Measurements from ENCODE around the gene IL1RN.
A peak's percentile ranks its signal among the peaks of the same experiment; 100 is the strongest.

IL1RN gene

GRCh38 chr2:113174376-113174750 is 47.0 kb downstream of the IL1RN start:
- H3F3A ChIP-seq (ENCODE audit: insufficient read depth, low read length) = peaks cover 22% of the 10 kb centered on the region; the same call in 1 of the 2 replicates
- no peaks in the 10 kb centered on the region for H3K27me3 ChIP-seq (replicated peaks; ENCODE audit: insufficient read depth, low read length)
- peak overlapping the region; percentile 94 for H3K4me3 ChIP-seq (ENCODE audit: low read length)
- TF ChIP-seq EZH2 (optimal IDR thresholded peaks at IDR 0.05; ENCODE audit: low read depth, low read length) (no peak), EZH2phosphoT487 (IDR thresholded peaks at IDR 0.05; ENCODE audit: low read length) (no peak)
- TF ChIP-seq, protein P1, sequence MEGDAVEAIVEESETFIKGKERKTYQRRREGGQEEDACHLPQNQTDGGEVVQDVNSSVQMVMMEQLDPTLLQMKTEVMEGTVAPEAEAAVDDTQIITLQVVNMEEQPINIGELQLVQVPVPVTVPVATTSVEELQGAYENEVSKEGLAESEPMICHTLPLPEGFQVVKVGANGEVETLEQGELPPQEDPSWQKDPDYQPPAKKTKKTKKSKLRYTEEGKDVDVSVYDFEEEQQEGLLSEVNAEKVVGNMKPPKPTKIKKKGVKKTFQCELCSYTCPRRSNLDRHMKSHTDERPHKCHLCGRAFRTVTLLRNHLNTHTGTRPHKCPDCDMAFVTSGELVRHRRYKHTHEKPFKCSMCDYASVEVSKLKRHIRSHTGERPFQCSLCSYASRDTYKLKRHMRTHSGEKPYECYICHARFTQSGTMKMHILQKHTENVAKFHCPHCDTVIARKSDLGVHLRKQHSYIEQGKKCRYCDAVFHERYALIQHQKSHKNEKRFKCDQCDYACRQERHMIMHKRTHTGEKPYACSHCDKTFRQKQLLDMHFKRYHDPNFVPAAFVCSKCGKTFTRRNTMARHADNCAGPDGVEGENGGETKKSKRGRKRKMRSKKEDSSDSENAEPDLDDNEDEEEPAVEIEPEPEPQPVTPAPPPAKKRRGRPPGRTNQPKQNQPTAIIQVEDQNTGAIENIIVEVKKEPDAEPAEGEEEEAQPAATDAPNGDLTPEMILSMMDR (IDR thresholded peaks at IDR 0.05; ENCODE audit: low read length) = peak; percentile 27
- no peaks in the 10 kb centered on the region for H3K9me3 ChIP-seq (replicated peaks; ENCODE audit: insufficient read depth, low read length)
- peaks cover 56% of the 10 kb centered on the region for H3K79me2 ChIP-seq (ENCODE audit: low read length)
- H3K4me1 ChIP-seq (ENCODE audit: low read length) = peaks cover 19% of the 10 kb centered on the region
- H4K20me1 ChIP-seq (ENCODE audit: insufficient read depth, low read length) = peaks cover 10% of the 10 kb centered on the region; the same call in 1 of the 2 replicates
- H2AFZ ChIP-seq (ENCODE audit: low read length) = peak overlapping the region; percentile 75; the same call in 1 of the 2 replicates
- no peak for DNase-seq
- H3K36me3 ChIP-seq (replicated peaks; ENCODE audit: insufficient read depth, low read length) = no peaks in the 10 kb centered on the region; the same call in 1 of the 2 replicates
- H3K9me2 ChIP-seq (replicated peaks; ENCODE audit: insufficient read depth, low read length) = no peaks in the 10 kb centered on the region
- H3K27ac ChIP-seq (ENCODE audit: low read length) = peak overlapping the region; percentile 71; the same call in 1 of the 2 replicates
- H3K9ac ChIP-seq (ENCODE audit: low read length) = peak overlapping the region; percentile 74
- H3K4me2 ChIP-seq (ENCODE audit: low read depth, low read length) = peak overlapping the region; percentile 98

DNA sequence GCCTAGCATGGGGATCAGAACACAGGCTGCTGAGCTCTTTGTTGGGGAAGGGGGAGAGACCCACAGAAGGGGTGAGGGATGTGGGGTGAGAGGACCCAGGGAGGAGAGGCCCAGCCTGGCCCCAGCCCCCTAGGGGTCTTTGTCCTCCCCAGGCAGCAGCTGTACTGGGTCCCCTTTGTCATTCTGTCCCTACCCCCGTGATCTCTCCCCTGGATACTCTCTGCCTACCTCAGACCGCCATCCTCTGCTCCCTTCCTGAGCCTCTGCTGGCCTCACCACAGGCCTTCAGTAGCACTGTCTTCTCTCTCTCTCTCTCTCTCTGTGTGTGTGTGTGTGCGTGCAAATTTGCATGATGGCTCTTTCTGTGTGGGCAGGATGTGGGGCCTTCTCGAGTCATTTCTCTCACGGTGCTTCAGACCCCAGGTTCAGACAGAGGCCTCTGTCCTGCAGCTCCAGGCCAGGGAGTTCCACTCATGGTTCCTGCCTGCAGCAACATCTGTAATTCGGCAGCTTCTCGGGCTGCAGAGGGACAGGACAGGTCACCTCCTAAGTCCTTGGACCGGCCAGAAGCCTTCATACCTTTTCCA is 47.7 kb downstream of the IL1RN start:
- peak; percentile 85 for DNase-seq
- Histone ChIP-seq H3K9me3 (replicated peaks; ENCODE audit: insufficient read depth, low read length) (no peaks in the 10 kb centered on the region), H3K9me2 (replicated peaks; ENCODE audit: insufficient read depth, low read length) (no peaks in the 10 kb centered on the region), H3K4me2 (ENCODE audit: low read depth, low read length) (peak overlapping the region; percentile 98), H4K20me1 (ENCODE audit: insufficient read depth, low read length) (peaks cover 10% of the 10 kb centered on the region; the same call in 1 of the 2 replicates), H3K27me3 (replicated peaks; ENCODE audit: insufficient read depth, low read length) (no peaks in the 10 kb centered on the region), H3K9ac (ENCODE audit: low read length) (peak overlapping the region; percentile 74), H2AFZ (ENCODE audit: low read length) (no peak overlapping the region), H3F3A (ENCODE audit: insufficient read depth, low read length) (peaks cover 22% of the 10 kb centered on the region; the same call in 1 of the 2 replicates), H3K4me1 (ENCODE audit: low read length) (peaks cover 19% of the 10 kb centered on the region), H3K4me3 (ENCODE audit: low read length) (peak overlapping the region; percentile 94), H3K27ac (ENCODE audit: low read length) (peak overlapping the region; percentile 71; the same call in 1 of the 2 replicates), H3K79me2 (ENCODE audit: low read length) (peaks cover 64% of the 10 kb centered on the region), H3K36me3 (replicated peaks; ENCODE audit: insufficient read depth, low read length) (no peaks in the 10 kb centered on the region; the same call in 1 of the 2 replicates)
- TF ChIP-seq, protein P1 (IDR thresholded peaks at IDR 0.05; ENCODE audit: low read length) = no peak
- TF ChIP-seq EZH2 (optimal IDR thresholded peaks at IDR 0.05; ENCODE audit: low read depth, low read length) = no peak
- TF ChIP-seq EZH2phosphoT487 (IDR thresholded peaks at IDR 0.05; ENCODE audit: low read length) = no peak

DNA sequence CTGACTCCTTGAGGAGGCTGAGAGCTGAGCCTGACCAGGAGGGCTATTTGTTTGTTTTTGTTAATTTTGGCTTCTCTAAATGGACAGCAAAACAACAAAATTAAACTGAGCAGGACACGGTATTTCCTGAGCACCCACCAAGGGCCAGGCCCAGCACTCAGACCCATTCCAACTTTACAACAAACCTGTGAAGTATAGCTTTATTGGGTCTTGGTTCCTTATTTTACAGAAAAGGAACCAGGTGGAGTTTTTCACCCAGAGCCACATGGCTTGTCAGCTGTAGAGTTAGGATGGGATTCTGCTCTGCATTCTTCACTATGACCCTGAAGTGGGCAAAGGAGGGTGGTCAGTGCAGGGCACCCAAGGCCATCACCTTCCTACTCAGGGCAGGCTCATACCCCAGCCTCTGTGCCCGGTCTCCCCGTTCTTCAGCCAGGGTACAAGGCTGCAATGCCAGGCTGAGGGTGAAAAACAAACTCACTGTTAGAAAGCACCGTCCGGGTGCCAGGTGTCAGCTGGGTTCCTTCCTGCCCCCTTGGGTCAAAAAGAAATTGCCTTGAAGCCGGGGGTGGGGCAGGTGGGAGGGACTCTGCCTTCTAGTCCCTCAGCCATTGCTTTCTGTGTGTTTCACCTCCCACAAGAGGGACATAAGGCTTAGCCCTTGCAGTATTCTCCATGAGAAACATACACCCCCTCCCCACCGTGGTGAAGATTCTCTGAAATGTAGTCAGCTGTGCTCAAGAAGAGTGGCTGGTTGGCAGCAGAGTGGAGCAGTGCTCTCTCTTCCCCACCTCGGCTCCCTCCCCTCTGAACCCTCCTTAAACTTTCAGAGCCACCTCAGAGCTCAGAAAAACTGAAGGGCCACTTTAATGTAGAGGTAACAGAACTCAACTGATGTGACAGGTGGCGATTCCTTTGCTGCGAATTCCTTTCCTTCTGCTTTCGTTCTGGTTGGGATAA is 48.6 kb downstream of the IL1RN start:
- H4K20me1 ChIP-seq (ENCODE audit: insufficient read depth, low read length) = peaks cover 10% of the 10 kb centered on the region; the same call in 1 of the 2 replicates
- peaks cover 73% of the 10 kb centered on the region for H3K79me2 ChIP-seq (ENCODE audit: low read length)
- H3K4me2 ChIP-seq (ENCODE audit: low read depth, low read length) = peak overlapping the region; percentile 98
- TF ChIP-seq EZH2phosphoT487 (IDR thresholded peaks at IDR 0.05; ENCODE audit: low read length) (no peak), EZH2 (optimal IDR thresholded peaks at IDR 0.05; ENCODE audit: low read depth, low read length) (no peak)
- TF ChIP-seq, protein P1 (IDR thresholded peaks at IDR 0.05; ENCODE audit: low read length) = no peak
- H3K27me3 ChIP-seq (replicated peaks; ENCODE audit: insufficient read depth, low read length) = no peaks in the 10 kb centered on the region
- peak overlapping the region; percentile 74; the same call in 1 of the 2 replicates for H3K9ac ChIP-seq (ENCODE audit: low read length)
- no peaks in the 10 kb centered on the region for H3K9me3 ChIP-seq (replicated peaks; ENCODE audit: insufficient read depth, low read length)
- peak; percentile 59 for DNase-seq
- no peaks in the 10 kb centered on the region; the same call in 1 of the 2 replicates for H3K36me3 ChIP-seq (replicated peaks; ENCODE audit: insufficient read depth, low read length)
- H3F3A ChIP-seq (ENCODE audit: insufficient read depth, low read length) = peaks cover 22% of the 10 kb centered on the region; the same call in 1 of the 2 replicates
- no peak overlapping the region for H2AFZ ChIP-seq (ENCODE audit: low read length)
- H3K27ac ChIP-seq (ENCODE audit: low read length) = peak overlapping the region; percentile 71; the same call in 1 of the 2 replicates
- H3K4me3 ChIP-seq (ENCODE audit: low read length) = peak overlapping the region; percentile 94
- peaks cover 19% of the 10 kb centered on the region for H3K4me1 ChIP-seq (ENCODE audit: low read length)
- no peaks in the 10 kb centered on the region for H3K9me2 ChIP-seq (replicated peaks; ENCODE audit: insufficient read depth, low read length)
